Neural cell (in vitro differentiated cells): ENCODE measurements around the gene TMCC2. TPM values are rescaled to one million over a fixed set of nuclear protein-coding genes. Genes with fewer than 3 reads are reported as not detected.

Source experiments
- H2AFZ ChIP-seq: fragments of 200-600, 300-800 bp; sonication (generic), shearing (Covaris generic); 2 replicates; pipeline ENCODE4 v1.6.0; 2014; ENCODE audit warnings: low read depth, mild to moderate bottlenecking, antibody characterized with exemption, low read length, moderate library complexity
- H3F3A ChIP-seq: fragments of 200-600 bp; shearing (Covaris generic); 2 replicates; pipeline ENCODE4 v1.6.1; 2016; ENCODE audit warnings: mild to moderate bottlenecking, moderate library complexity, mixed read lengths, antibody characterized with exemption, low read length; ENCODE audit not compliant: insufficient read depth, poor library complexity, severe bottlenecking
- H3K27ac ChIP-seq: fragments of 200-600, 300-800 bp; sonication (generic), shearing (Covaris generic); 2 replicates; pipeline ENCODE4 v1.5.1; 2014; ENCODE audit warnings: mild to moderate bottlenecking, low read length, moderate library complexity
- H3K27me3 ChIP-seq: fragments of 300-800, 200-600 bp; sonication (generic), shearing (Covaris generic); 2 replicates; pipeline ENCODE4 v1.6.0; 2014; ENCODE audit warnings: mild to moderate bottlenecking, low read depth, low read length, moderate library complexity; ENCODE audit not compliant: insufficient read depth
- H3K36me3 ChIP-seq: fragments of 300-800, 200-600 bp; sonication (generic), shearing (Covaris generic); 2 replicates; pipeline ENCODE4 v1.5.1; 2014; ENCODE audit warnings: mild to moderate bottlenecking, antibody characterized with exemption, low read length, moderate library complexity; ENCODE audit not compliant: insufficient read depth
- H3K4me2 ChIP-seq: fragments of 300-800, 200-600 bp; sonication (generic), shearing (Covaris generic); 2 replicates; pipeline ENCODE4 v1.6.0; 2014; ENCODE audit warnings: mild to moderate bottlenecking, low read length
- H3K4me3 ChIP-seq: fragments of 300-800, 200-600 bp; sonication (generic), shearing (Covaris generic); 2 replicates; pipeline ENCODE4 v1.5.1; 2014; ENCODE audit warnings: mild to moderate bottlenecking, low read length, moderate library complexity
- H3K79me2 ChIP-seq: fragments of 200-600 bp; shearing (Covaris generic); replicated peaks from 2 replicates; pipeline ENCODE4 v1.6.0; 2014; ENCODE audit warnings: mild to moderate bottlenecking, low read length, moderate library complexity; ENCODE audit not compliant: insufficient read depth
- H3K9ac ChIP-seq: fragments of 300-800, 200-600 bp; sonication (generic), shearing (Covaris generic); 2 replicates; pipeline ENCODE4 v1.6.1; 2016; ENCODE audit warnings: mild to moderate bottlenecking, low read length, mixed read lengths
- H3K9me2 ChIP-seq: fragments of 200-600 bp; shearing (Covaris generic); 2 replicates; pipeline ENCODE4 v1.6.1; 2016; ENCODE audit warnings: mild to moderate bottlenecking, low read length, mixed read lengths; ENCODE audit not compliant: insufficient read depth
- H3K9me3 ChIP-seq: fragments of 200-600, 300-800 bp; sonication (generic), shearing (Covaris generic); 2 replicates; pipeline ENCODE4 v1.6.1; 2016; ENCODE audit warnings: mild to moderate bottlenecking, mixed run types, low read length, moderate library complexity, mixed read lengths
- H4K20me1 ChIP-seq: fragments of 200-600 bp; shearing (Covaris generic); 2 replicates; pipeline ENCODE4 v1.6.1; 2016; ENCODE audit warnings: mild to moderate bottlenecking, mixed run types; ENCODE audit not compliant: insufficient read depth
- EP300 ChIP-seq: fragments of 450-650 bp; conservative IDR thresholded peaks from 2 replicates; pipeline ENCODE4 v1.6.1; 2014; ENCODE audit warnings: antibody characterized with exemption, mild to moderate bottlenecking, moderate library complexity; ENCODE audit not compliant: poor library complexity, severe bottlenecking
- EZH2 ChIP-seq: fragments of 200-600, 300-800 bp; shearing (Covaris generic), sonication (generic); IDR thresholded peaks from 2 replicates; pipeline ENCODE4 v1.6.1; 2014; ENCODE audit warnings: antibody characterized with exemption, low read length, borderline replicate concordance, mild to moderate bottlenecking; ENCODE audit not compliant: insufficient read depth, poor library complexity, severe bottlenecking
- MXI1 ChIP-seq: fragments of 450-650 bp; conservative IDR thresholded peaks from 2 replicates; pipeline ENCODE4 v1.6.1; 2014; ENCODE audit warnings: antibody characterized with exemption, mild to moderate bottlenecking; ENCODE audit not compliant: poor library complexity, severe bottlenecking
- POLR2AphosphoS5 ChIP-seq: IDR thresholded peaks from 2 replicates; pipeline ENCODE4 v1.6.1; 2012
- RAD21 ChIP-seq: fragments of 450-650 bp; conservative IDR thresholded peaks from 2 replicates; pipeline ENCODE4 v1.6.1; 2014; ENCODE audit warnings: antibody characterized with exemption, mild to moderate bottlenecking, moderate library complexity
- SMC3 ChIP-seq: fragments of 450-650 bp; conservative IDR thresholded peaks from 2 replicates; pipeline ENCODE4 v1.6.1; 2014; ENCODE audit warnings: antibody characterized with exemption, mild to moderate bottlenecking, moderate library complexity; ENCODE audit not compliant: poor library complexity
- TAF1 ChIP-seq: IDR thresholded peaks from 2 replicates; pipeline ENCODE4 v1.6.1; 2012; ENCODE audit warnings: low read depth
- polyA plus RNA-seq: library from polyadenylated mRNA; depleted of rRNA; stranded (reverse); fragments of >200 nt; gene quantifications from 2 replicates; pipeline ENCODE4 v1.2.3, GENCODE V29; 2014
- TF ChIP-seq, protein P1 (sequence below): IDR thresholded peaks from 2 replicates; pipeline ENCODE4 v1.6.1; 2012; ENCODE audit warnings: borderline replicate concordance

The TMCC2 gene
- polyA plus RNA-seq, 1 donor from 2014 or later = 32.2 TPM

DNA sequence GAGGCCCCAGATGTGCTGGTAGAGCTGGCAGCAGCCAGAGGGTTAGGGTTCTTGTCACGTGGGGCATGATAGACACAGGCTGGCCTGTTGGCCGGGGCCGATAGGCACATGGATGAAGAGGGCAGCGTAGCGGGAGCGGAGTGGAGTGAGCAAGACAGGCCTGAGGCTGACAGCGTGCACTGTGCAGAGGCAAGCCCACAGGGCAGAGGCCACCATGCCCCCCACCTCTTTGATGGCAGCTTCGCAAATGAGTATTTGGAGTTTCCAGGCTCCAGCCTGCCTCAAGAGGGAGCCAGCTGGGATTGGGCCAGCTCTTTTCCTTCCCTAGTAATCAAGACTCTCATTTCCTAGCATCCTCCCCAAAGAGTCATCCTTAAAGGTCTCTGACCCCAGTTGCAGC, 43.5 kb downstream of the TMCC2 start:
- Histone ChIP-seq H3F3A (no peaks in the 10 kb centered on the region), H3K27ac (no peak overlapping the region), H2AFZ (no peak overlapping the region), H3K9me2 (no peaks in the 10 kb centered on the region), H3K4me3 (no peak overlapping the region), H3K4me2 (no peak overlapping the region), H3K9me3 (no peaks in the 10 kb centered on the region), H3K79me2 (no peaks in the 10 kb centered on the region), H3K36me3 (no peaks in the 10 kb centered on the region), H3K9ac (no peak overlapping the region), H3K27me3 (no peaks in the 10 kb centered on the region), H4K20me1 (no peaks in the 10 kb centered on the region)
- TF ChIP-seq EP300 (no peak), TAF1 (no peak), SMC3 (no peak), EZH2 (no peak), POLR2AphosphoS5 (no peak), RAD21 (no peak)
- TF ChIP-seq, protein P1, sequence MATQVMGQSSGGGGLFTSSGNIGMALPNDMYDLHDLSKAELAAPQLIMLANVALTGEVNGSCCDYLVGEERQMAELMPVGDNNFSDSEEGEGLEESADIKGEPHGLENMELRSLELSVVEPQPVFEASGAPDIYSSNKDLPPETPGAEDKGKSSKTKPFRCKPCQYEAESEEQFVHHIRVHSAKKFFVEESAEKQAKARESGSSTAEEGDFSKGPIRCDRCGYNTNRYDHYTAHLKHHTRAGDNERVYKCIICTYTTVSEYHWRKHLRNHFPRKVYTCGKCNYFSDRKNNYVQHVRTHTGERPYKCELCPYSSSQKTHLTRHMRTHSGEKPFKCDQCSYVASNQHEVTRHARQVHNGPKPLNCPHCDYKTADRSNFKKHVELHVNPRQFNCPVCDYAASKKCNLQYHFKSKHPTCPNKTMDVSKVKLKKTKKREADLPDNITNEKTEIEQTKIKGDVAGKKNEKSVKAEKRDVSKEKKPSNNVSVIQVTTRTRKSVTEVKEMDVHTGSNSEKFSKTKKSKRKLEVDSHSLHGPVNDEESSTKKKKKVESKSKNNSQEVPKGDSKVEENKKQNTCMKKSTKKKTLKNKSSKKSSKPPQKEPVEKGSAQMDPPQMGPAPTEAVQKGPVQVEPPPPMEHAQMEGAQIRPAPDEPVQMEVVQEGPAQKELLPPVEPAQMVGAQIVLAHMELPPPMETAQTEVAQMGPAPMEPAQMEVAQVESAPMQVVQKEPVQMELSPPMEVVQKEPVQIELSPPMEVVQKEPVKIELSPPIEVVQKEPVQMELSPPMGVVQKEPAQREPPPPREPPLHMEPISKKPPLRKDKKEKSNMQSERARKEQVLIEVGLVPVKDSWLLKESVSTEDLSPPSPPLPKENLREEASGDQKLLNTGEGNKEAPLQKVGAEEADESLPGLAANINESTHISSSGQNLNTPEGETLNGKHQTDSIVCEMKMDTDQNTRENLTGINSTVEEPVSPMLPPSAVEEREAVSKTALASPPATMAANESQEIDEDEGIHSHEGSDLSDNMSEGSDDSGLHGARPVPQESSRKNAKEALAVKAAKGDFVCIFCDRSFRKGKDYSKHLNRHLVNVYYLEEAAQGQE = no peak

DNA sequence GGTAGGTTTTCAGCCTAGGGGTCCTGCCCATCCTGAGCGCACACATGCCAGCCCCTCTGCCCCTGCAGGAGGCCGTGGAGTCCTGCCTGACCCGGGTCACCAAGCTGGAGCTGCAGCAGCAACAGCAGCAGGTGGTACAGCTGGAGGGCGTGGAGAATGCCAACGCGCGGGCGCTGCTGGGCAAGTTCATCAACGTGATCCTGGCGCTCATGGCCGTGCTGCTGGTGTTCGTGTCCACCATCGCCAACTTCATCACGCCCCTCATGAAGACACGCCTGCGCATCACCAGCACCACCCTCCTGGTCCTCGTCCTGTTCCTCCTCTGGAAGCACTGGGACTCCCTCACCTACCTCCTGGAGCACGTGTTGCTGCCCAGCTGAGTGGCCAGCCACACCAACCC, 44.0 kb downstream of the TMCC2 start:
- no peak overlapping the region for H2AFZ ChIP-seq
- no peak overlapping the region for H3K27ac ChIP-seq
- no peaks in the 10 kb centered on the region for H3K79me2 ChIP-seq
- H3K9me2 ChIP-seq = no peaks in the 10 kb centered on the region
- TF ChIP-seq EP300 = no peak
- TF ChIP-seq RAD21 = no peak
- TF ChIP-seq MXI1 = no peak
- TF ChIP-seq EZH2 = no peak
- no peak for TF ChIP-seq SMC3
- TF ChIP-seq, protein P1 = no peak
- no peak for TF ChIP-seq POLR2AphosphoS5
- H4K20me1 ChIP-seq = no peaks in the 10 kb centered on the region
- no peaks in the 10 kb centered on the region for H3F3A ChIP-seq
- H3K4me2 ChIP-seq = no peak overlapping the region
- H3K9ac ChIP-seq = no peak overlapping the region
- H3K36me3 ChIP-seq = no peaks in the 10 kb centered on the region
- H3K9me3 ChIP-seq = no peaks in the 10 kb centered on the region
- no peak overlapping the region for H3K4me3 ChIP-seq
- H3K27me3 ChIP-seq = no peaks in the 10 kb centered on the region
